Left ventricle myocardium inferior (tissue), 1 donor: ENCODE measurements around the gene KIAA1210. TPM values are rescaled to one million over a fixed set of nuclear protein-coding genes. Genes with fewer than 3 reads are reported as not detected.

Experiments used
- DNase-seq: peaks from one replicate; pipeline ENCODE4 v3.0.0-alpha.2; 2020
- H3K27ac ChIP-seq: fragments of 200-600 bp; replicated peaks from 2 replicates; pipeline ENCODE4 v1.8.0; 2021
- H3K27me3 ChIP-seq: fragments of 200-600 bp; 2 replicates; pipeline ENCODE4 v1.8.0; 2021; ENCODE audit warnings: low read depth
- H3K36me3 ChIP-seq: fragments of 200-600 bp; 2 replicates; pipeline ENCODE4 v1.8.0; 2021
- H3K4me1 ChIP-seq: fragments of 200-600 bp; 2 replicates; pipeline ENCODE4 v1.8.0; 2021
- H3K4me3 ChIP-seq: fragments of 200-600 bp; 2 replicates; pipeline ENCODE4 v1.8.0; 2021; ENCODE audit warnings: mild to moderate bottlenecking, moderate library complexity
- H3K9me3 ChIP-seq: fragments of 200-600 bp; replicated peaks from 2 replicates; pipeline ENCODE4 v1.8.0; 2021
- CTCF ChIP-seq: fragments of 200-600 bp; IDR thresholded peaks from 2 replicates; pipeline ENCODE4 v1.8.0; 2021; ENCODE audit warnings: antibody characterized with exemption, mild to moderate bottlenecking, borderline replicate concordance
- intact Hi-C: fragments of 100-400 bp; cut with micrococcal nuclease; formaldehyde crosslinking; loops from one replicate; pipeline ENCODE4 v1.11.0; 2022
- total RNA-seq: library from RNA; stranded (reverse); fragmentation: NEBNext Ultra II Directional; extraction: Animal tissue kit (Norgen Biotek cat#: 25700); gene quantifications from one replicate; pipeline ENCODE4 v1.2.1, GENCODE V29; 2021
- donor health status: DM: no; HTN: yes; CAD: no; lungs with severe emphysema.

Gene KIAA1210
- total RNA-seq, 1 donor from 2014 or later: not detected

- Histone ChIP-seq H3K4me3 (no peak overlapping the region), H3K4me1 (no peaks in the 10 kb centered on the region), H3K27ac (no peak overlapping the region), H3K27me3 (no peaks in the 10 kb centered on the region), H3K36me3 (no peaks in the 10 kb centered on the region), H3K9me3 (no peaks in the 10 kb centered on the region)
- intact Hi-C loops: no loop called here
- DNase-seq: no peak
- TF ChIP-seq CTCF: no peak
Measured at GRCh38 chrX:119155416-119156035, 27.9 kb upstream of the KIAA1210 start.

GRCh38 chrX:119151051-119151380 is 23.4 kb upstream of the KIAA1210 start:
- no peaks in the 10 kb centered on the region for H3K4me1 ChIP-seq
- no peaks in the 10 kb centered on the region for H3K9me3 ChIP-seq
- no peaks in the 10 kb centered on the region for H3K36me3 ChIP-seq
- DNase-seq: no peak
- intact Hi-C loops: no loop called here
- no peak for TF ChIP-seq CTCF
- H3K4me3 ChIP-seq: no peak overlapping the region
- no peaks in the 10 kb centered on the region for H3K27me3 ChIP-seq
- no peak overlapping the region for H3K27ac ChIP-seq

GRCh38 chrX:119150163-119151050 is 22.8 kb upstream of the KIAA1210 start:
- TF ChIP-seq CTCF: no peak
- Histone ChIP-seq H3K4me1 (no peaks in the 10 kb centered on the region), H3K36me3 (no peaks in the 10 kb centered on the region), H3K27ac (no peak overlapping the region), H3K9me3 (no peaks in the 10 kb centered on the region), H3K27me3 (no peaks in the 10 kb centered on the region), H3K4me3 (no peak overlapping the region)
- intact Hi-C loops: no loop called here
- DNase-seq: peak; percentile 13

- Histone ChIP-seq H3K27ac (no peak overlapping the region), H3K36me3 (no peaks in the 10 kb centered on the region), H3K4me3 (no peak overlapping the region), H3K27me3 (no peaks in the 10 kb centered on the region), H3K9me3 (no peaks in the 10 kb centered on the region), H3K4me1 (no peaks in the 10 kb centered on the region)
- no peak for TF ChIP-seq CTCF
- no peak for DNase-seq
- intact Hi-C loops: no loop called here
Measured at GRCh38 chrX:119147486-119147885, 19.9 kb upstream of the KIAA1210 start.

- Histone ChIP-seq H3K27ac (no peak overlapping the region), H3K4me3 (no peak overlapping the region), H3K27me3 (no peaks in the 10 kb centered on the region), H3K9me3 (no peaks in the 10 kb centered on the region), H3K4me1 (no peaks in the 10 kb centered on the region), H3K36me3 (no peaks in the 10 kb centered on the region)
- no peak for DNase-seq
- TF ChIP-seq CTCF: peak; percentile 54
- intact Hi-C loops: no loop called here
Measured at GRCh38 chrX:119145241-119145653, 17.6 kb upstream of the KIAA1210 start.
